Subcutaneous adipose tissue (tissue), 4 donors: ENCODE measurements around the gene NDUFA8. TPM values are rescaled to one million over a fixed set of nuclear protein-coding genes. Genes with fewer than 3 reads are reported as not detected.

Experiments used
- total RNA-seq, 4 donors: library from RNA; depleted of rRNA; stranded (reverse); fragments of >200 nt; gene quantifications; one replicate each; pipeline ENCODE4 v1.1.0, GENCODE V29; 2016
- TF ChIP-seq, protein P1 (sequence below): fragments of 450-650 bp; IDR thresholded peaks from one replicate; pipeline ENCODE4 v1.5.1; 2016; ENCODE audit warnings: low read depth, mild to moderate bottlenecking, control low read depth, antibody characterized with exemption, moderate library complexity

NDUFA8 gene
- total RNA-seq, 4 donors from 2014 or later, result 24.5 to 53.0 (median 28.7) TPM

GRCh38 chr9:122131401-122132001, 28.1 kb downstream of the NDUFA8 start:
- TF ChIP-seq, protein P1, sequence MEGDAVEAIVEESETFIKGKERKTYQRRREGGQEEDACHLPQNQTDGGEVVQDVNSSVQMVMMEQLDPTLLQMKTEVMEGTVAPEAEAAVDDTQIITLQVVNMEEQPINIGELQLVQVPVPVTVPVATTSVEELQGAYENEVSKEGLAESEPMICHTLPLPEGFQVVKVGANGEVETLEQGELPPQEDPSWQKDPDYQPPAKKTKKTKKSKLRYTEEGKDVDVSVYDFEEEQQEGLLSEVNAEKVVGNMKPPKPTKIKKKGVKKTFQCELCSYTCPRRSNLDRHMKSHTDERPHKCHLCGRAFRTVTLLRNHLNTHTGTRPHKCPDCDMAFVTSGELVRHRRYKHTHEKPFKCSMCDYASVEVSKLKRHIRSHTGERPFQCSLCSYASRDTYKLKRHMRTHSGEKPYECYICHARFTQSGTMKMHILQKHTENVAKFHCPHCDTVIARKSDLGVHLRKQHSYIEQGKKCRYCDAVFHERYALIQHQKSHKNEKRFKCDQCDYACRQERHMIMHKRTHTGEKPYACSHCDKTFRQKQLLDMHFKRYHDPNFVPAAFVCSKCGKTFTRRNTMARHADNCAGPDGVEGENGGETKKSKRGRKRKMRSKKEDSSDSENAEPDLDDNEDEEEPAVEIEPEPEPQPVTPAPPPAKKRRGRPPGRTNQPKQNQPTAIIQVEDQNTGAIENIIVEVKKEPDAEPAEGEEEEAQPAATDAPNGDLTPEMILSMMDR, result no peak

- TF ChIP-seq, protein P1, result no peak
Observed at GRCh38 chr9:122130837-122131236, 28.7 kb downstream of the NDUFA8 start.

- TF ChIP-seq, protein P1, result no peak
Observed at GRCh38 chr9:122129969-122130368, 29.6 kb downstream of the NDUFA8 start.

- TF ChIP-seq, protein P1, result no peak
Observed at GRCh38 chr9:122128969-122129343, 30.6 kb downstream of the NDUFA8 start.

- TF ChIP-seq, protein P1, result no peak
Observed at GRCh38 chr9:122128007-122128968, 31.3 kb downstream of the NDUFA8 start.

DNA sequence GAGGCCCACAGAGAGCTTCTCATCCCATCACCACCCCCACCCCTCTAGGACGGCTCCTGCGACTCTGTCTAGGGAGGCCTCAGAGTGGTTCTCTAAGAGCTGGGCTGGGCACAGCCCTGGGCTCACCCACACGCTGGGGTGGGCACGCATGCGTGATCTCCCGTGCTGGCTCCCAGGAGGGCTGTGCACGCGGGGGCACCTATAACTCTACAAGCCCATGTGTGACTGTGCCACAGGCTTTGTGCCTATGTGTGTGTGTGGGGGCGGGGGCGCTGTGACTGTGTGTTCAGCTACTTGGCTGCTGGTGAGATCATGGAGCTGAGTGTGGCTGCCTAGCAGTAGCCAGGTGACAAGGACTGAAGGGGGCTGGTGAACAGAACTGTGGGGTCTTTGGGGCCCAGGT, 32.2 kb downstream of the NDUFA8 start:
- TF ChIP-seq, protein P1, result no peak
